Measurements from ENCODE around the gene PIGS. TPM values are rescaled to one million over a fixed set of nuclear protein-coding genes. Genes with fewer than 3 reads are reported as not detected.

The PIGS gene
- total RNA-seq, 1 donor from 2014 or later, result 71.5 TPM

DNA sequence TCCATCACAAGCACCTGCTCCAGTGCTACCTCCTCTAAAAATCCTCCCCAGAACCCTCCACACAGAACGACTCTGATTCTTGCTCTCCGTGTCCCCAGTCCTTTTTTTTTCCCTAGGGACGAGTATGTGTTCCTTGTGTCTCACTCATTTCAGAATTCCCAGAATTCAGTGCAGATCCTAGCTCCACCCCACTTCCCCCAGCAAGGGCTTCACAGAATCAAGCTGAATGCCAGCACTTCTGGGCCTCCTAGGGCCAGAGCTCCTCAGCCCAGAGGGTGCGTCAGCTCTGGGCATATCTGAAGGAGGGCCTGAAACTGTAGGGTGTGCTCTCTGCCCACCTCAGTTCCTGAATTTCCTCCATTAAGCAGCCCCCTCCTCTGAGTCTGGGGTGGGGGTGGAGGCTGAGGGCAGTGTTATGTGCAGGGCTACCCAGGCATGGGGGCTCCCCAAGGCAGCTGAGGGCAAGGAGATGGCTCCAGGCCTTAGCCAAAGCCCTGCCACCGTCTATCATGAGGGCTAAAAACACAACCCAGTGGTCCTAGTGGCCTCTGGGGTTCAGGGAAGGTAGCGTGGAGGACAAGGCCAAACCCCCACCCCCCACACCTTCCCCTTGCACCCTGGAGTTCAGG is 25.4 kb downstream of the PIGS start:
- H3K27ac Mint-ChIP-seq (ENCODE audit: unreplicated experiment), result no peak overlapping the region

DNA sequence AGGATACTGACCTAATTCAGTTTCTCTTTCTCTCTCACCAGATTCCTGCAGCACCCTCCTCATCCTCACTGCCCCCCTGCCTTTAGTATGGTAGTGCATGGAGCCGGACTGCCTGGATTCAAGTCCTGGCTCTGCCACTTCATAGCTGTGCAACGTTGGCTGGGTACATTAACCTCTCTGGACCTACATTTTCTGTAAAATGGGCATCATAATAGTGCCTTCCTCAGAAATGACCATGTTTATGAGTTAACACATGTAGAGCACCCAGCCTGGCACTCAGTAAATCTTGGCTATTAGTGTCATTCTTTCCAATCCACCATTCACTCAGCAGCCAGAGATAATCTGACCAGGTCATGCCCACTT is 26.2 kb downstream of the PIGS start:
- H3K9me3 ChIP-seq (ENCODE audit: insufficient read depth, low read depth, low read length), result no peaks in the 10 kb centered on the region
- H3K4me3 ChIP-seq (ENCODE audit: insufficient read depth, low read depth, low read length), result no peak overlapping the region
- H3K36me3 ChIP-seq (ENCODE audit: insufficient read depth, low read length), result no peaks in the 10 kb centered on the region
- Mint-ChIP-seq H3K27me3 (ENCODE audit: low read depth, unreplicated experiment) (peaks cover 5% of the 10 kb centered on the region), H3K4me1 (ENCODE audit: low read depth, unreplicated experiment) (peaks cover 4% of the 10 kb centered on the region), H3K4me3 (ENCODE audit: unreplicated experiment) (no peak overlapping the region), H3K36me3 (ENCODE audit: low read depth, unreplicated experiment) (peaks cover 2% of the 10 kb centered on the region), H3K27ac (ENCODE audit: unreplicated experiment) (no peak overlapping the region), H3K9me3 (ENCODE audit: unreplicated experiment) (no peaks in the 10 kb centered on the region)
- FAIRE-seq (no peak), DNase-seq (ENCODE audit: low read depth) (no peak)
- H3K27me3 ChIP-seq (ENCODE audit: insufficient read depth, low read length), result no peaks in the 10 kb centered on the region
- no peak overlapping the region for H3K9ac ChIP-seq (ENCODE audit: low read length)
- no peak overlapping the region for H2AFZ ChIP-seq (ENCODE audit: low read depth, low read length)
- H3K4me1 ChIP-seq (ENCODE audit: insufficient read depth, low read length), result no peaks in the 10 kb centered on the region
- no peak overlapping the region for H3K4me2 ChIP-seq (ENCODE audit: low read length)
- H4K20me1 ChIP-seq (ENCODE audit: insufficient read depth, low read length), result peaks cover 26% of the 10 kb centered on the region
- TF ChIP-seq EZH2 (IDR thresholded peaks at IDR 0.05; ENCODE audit: insufficient read depth, low read length), result no peak
- TF ChIP-seq, protein P1, sequence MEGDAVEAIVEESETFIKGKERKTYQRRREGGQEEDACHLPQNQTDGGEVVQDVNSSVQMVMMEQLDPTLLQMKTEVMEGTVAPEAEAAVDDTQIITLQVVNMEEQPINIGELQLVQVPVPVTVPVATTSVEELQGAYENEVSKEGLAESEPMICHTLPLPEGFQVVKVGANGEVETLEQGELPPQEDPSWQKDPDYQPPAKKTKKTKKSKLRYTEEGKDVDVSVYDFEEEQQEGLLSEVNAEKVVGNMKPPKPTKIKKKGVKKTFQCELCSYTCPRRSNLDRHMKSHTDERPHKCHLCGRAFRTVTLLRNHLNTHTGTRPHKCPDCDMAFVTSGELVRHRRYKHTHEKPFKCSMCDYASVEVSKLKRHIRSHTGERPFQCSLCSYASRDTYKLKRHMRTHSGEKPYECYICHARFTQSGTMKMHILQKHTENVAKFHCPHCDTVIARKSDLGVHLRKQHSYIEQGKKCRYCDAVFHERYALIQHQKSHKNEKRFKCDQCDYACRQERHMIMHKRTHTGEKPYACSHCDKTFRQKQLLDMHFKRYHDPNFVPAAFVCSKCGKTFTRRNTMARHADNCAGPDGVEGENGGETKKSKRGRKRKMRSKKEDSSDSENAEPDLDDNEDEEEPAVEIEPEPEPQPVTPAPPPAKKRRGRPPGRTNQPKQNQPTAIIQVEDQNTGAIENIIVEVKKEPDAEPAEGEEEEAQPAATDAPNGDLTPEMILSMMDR (IDR thresholded peaks at IDR 0.05; ENCODE audit: insufficient read depth, low read depth, low read length), result no peak
- H3K27ac ChIP-seq (ENCODE audit: low read depth, low read length), result no peak overlapping the region
- no peaks in the 10 kb centered on the region for H3K79me2 ChIP-seq (ENCODE audit: insufficient read depth, low read length)

More for the DNA sequence above, 25.4 kb downstream of the PIGS start:
- Mint-ChIP-seq H3K4me3 (ENCODE audit: unreplicated experiment) (no peak overlapping the region), H3K4me1 (ENCODE audit: low read depth, unreplicated experiment) (peaks cover 4% of the 10 kb centered on the region), H3K36me3 (ENCODE audit: low read depth, unreplicated experiment) (peaks cover 2% of the 10 kb centered on the region), H3K9me3 (ENCODE audit: unreplicated experiment) (no peaks in the 10 kb centered on the region), H3K27me3 (ENCODE audit: low read depth, unreplicated experiment) (peaks cover 5% of the 10 kb centered on the region)
- Histone ChIP-seq H3K79me2 (ENCODE audit: insufficient read depth, low read length) (no peaks in the 10 kb centered on the region), H3K4me2 (ENCODE audit: low read length) (no peak overlapping the region), H2AFZ (ENCODE audit: low read depth, low read length) (no peak overlapping the region), H3K36me3 (ENCODE audit: insufficient read depth, low read length) (no peaks in the 10 kb centered on the region), H3K9ac (ENCODE audit: low read length) (no peak overlapping the region), H3K9me3 (ENCODE audit: insufficient read depth, low read depth, low read length) (no peaks in the 10 kb centered on the region), H4K20me1 (ENCODE audit: insufficient read depth, low read length) (peaks cover 34% of the 10 kb centered on the region), H3K27me3 (ENCODE audit: insufficient read depth, low read length) (no peaks in the 10 kb centered on the region), H3K4me1 (ENCODE audit: insufficient read depth, low read length) (no peaks in the 10 kb centered on the region), H3K27ac (ENCODE audit: low read depth, low read length) (no peak overlapping the region), H3K4me3 (ENCODE audit: insufficient read depth, low read depth, low read length) (no peak overlapping the region)
- no peak for FAIRE-seq
- no peak for DNase-seq (ENCODE audit: low read depth)
- TF ChIP-seq, protein P1 (IDR thresholded peaks at IDR 0.05; ENCODE audit: insufficient read depth, low read depth, low read length), result no peak
- TF ChIP-seq EZH2 (IDR thresholded peaks at IDR 0.05; ENCODE audit: insufficient read depth, low read length), result no peak

DNA sequence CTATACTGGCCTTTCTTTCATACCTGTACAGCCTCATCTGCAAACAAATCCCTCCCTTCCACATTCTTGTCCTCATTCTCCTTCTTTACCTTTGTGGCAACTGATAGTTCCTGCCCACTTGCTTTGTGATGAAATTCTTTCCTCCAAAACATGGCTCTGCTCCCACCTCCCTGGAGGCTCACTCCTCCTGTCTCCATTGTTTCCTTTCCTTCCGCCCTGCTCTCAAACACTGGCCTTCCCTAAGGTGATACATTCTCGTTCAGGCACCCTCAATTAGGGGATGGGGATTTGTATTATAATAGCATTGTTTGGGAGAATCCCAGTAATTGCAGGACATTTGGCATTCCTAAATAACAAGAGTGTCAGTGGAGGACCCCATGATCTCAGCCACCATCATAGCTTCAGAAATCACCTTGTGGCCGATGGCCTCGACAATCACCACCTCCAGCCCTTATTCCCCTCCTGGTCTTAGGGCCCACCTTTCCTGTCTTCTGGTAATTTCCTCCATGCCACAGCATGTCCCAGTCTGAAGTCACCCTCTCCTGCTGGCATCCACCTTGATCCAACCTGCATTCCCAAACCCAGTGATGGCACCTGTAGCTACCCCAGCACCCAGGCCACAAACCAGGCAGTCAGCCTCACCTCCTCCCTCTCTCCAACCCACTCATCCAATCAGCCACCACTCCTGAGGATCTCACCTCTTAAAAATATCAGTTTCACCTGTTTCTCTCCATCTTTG is 26.8 kb downstream of the PIGS start:
- Histone ChIP-seq H3K9ac (ENCODE audit: low read length) (no peak overlapping the region), H3K27me3 (ENCODE audit: insufficient read depth, low read length) (no peaks in the 10 kb centered on the region), H3K9me3 (ENCODE audit: insufficient read depth, low read depth, low read length) (no peaks in the 10 kb centered on the region), H3K4me2 (ENCODE audit: low read length) (no peak overlapping the region), H2AFZ (ENCODE audit: low read depth, low read length) (no peak overlapping the region), H3K36me3 (ENCODE audit: insufficient read depth, low read length) (no peaks in the 10 kb centered on the region), H4K20me1 (ENCODE audit: insufficient read depth, low read length) (peaks cover 20% of the 10 kb centered on the region), H3K79me2 (ENCODE audit: insufficient read depth, low read length) (no peaks in the 10 kb centered on the region), H3K4me3 (ENCODE audit: insufficient read depth, low read depth, low read length) (no peak overlapping the region), H3K4me1 (ENCODE audit: insufficient read depth, low read length) (no peaks in the 10 kb centered on the region), H3K27ac (ENCODE audit: low read depth, low read length) (no peak overlapping the region)
- H3K27ac Mint-ChIP-seq (ENCODE audit: unreplicated experiment), result no peak overlapping the region
- FAIRE-seq (no peak), DNase-seq (ENCODE audit: low read depth) (no peak)
- H3K4me3 Mint-ChIP-seq (ENCODE audit: unreplicated experiment), result no peak overlapping the region
- H3K27me3 Mint-ChIP-seq (ENCODE audit: low read depth, unreplicated experiment), result peaks cover 5% of the 10 kb centered on the region
- TF ChIP-seq, protein P1 (IDR thresholded peaks at IDR 0.05; ENCODE audit: insufficient read depth, low read depth, low read length), result no peak
- TF ChIP-seq EZH2 (IDR thresholded peaks at IDR 0.05; ENCODE audit: insufficient read depth, low read length), result no peak
- peaks cover 2% of the 10 kb centered on the region for H3K36me3 Mint-ChIP-seq (ENCODE audit: low read depth, unreplicated experiment)
- no peaks in the 10 kb centered on the region for H3K9me3 Mint-ChIP-seq (ENCODE audit: unreplicated experiment)
- peaks cover 2% of the 10 kb centered on the region for H3K4me1 Mint-ChIP-seq (ENCODE audit: low read depth, unreplicated experiment)
